Stimulated activated CD8-positive, alpha-beta memory T cell treated with anti-CD3 and anti-CD28 coated beads, Interleukin-15, amount 100 ng/mL, for 4 hours (primary cell): ENCODE measurements around the gene PNMT.

ENCODE experiments used
- DNase-seq, 2 donors: peaks; one replicate each; pipeline ENCODE4 v3.0.0-alpha.2; 2020; ENCODE audit warnings: low read depth in 2 of 2

The PNMT gene

DNA sequence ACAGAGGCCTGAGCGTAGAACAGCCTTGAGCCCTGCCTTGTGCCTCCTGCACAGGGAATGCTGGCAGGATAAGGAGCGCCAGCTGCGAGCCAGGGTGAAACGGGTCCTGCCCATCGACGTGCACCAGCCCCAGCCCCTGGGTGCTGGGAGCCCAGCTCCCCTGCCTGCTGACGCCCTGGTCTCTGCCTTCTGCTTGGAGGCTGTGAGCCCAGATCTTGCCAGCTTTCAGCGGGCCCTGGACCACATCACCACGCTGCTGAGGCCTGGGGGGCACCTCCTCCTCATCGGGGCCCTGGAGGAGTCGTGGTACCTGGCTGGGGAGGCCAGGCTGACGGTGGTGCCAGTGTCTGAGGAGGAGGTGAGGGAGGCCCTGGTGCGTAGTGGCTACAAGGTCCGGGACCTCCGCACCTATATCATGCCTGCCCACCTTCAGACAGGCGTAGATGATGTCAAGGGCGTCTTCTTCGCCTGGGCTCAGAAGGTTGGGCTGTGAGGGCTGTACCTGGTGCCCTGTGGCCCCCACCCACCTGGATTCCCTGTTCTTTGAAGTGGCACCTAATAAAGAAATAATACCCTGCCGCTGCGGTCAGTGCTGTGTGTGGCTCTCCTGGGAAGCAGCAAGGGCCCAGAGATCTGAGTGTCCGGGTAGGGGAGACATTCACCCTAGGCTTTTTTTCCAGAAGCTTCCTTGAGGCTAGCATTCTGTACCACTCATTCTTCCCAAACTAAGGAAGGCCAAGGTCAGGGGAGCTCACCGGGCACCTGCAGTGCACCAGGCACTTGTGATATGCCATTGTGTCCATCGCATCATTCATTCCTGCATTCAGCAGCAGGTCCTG is 1.9 kb downstream of the PNMT start:
- DNase-seq: no peak

- DNase-seq: no peak
Observed at GRCh38 chr17:39670746-39671145, 2.5 kb downstream of the PNMT start.

DNA sequence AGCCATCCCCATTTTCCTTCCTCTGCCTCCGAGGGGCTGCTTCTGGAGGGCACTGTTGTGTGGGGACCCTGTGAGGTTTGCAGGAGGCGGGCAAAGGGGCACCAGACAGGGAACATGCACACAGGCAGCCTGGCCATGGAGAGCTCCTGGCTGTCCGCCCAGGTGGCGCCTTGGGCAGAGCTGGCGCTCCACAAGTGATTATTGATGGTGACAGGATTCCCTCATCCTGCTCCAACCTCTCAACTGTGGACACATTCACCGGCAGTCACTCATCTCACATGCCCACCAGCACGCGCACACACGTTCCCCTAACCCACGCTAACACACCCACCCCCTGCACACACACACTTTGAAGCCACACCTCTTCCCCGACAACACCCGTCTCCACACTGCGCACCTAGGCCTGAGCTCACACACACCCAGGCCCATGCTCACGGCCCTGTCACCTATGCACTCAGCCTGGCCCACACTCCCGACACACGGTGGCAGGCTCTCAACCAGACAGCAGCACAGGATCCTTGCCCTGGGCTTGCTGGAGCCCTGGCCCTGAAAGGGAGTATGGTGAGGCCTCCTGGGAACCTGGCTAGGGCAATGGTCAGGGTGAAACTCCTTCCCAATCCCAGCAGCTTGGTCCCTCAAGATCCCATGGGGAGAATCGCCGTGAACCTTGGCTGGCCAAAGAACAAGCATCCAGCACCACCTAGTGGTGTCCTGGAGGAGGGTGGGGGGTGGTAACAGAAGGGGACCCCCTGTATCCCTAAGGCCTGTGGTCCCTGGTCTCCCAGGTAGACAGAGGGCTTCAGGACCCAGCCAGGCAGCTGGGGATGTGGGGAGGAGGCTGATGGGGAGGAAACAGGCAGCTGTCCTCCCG is 3.6 kb downstream of the PNMT start:
- no peak for DNase-seq

DNA sequence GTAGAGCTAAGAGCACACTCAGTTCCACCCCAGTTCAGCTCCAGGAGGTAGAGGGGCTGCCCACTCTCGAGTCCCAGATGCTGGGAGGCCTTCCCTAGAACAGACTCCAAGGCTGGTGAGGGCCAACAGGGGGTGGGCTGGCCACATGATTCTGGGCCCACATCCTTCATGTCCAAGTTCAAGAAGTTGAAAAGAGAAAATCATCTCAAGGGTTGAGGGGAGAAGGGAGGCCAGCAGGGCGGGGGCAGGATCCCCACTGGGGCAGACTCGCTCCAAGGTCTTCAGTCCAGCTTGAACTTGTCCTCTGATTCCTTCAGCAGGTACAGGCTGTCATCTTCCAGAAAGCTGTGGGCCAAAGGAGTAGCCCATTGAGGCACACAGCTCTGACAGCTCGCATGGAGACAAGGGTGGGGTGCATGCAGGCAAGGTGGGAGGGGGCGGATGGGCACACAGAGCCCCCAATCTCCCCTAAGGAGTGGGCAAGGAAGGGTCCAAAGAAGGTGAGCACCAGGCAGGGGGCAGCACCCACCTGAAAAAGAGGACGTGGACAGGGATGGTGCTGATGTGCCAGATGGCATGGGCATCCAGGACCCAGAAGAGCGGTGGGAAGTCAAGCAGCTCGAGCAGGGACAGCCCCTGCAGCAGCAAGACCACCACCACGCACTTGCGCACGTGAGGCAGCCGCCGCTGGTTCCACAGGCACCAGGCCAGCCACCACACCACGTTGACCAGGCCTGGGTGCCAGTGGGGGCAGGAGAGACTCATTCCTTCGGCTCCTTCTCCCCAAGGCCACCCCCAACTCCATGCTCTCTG is 4.5 kb downstream of the PNMT start:
- DNase-seq: no peak

- no peak for DNase-seq
Observed at GRCh38 chr17:39673335-39674081, 5.3 kb downstream of the PNMT start.

GRCh38 chr17:39674179-39674578 is 5.9 kb downstream of the PNMT start:
- no peak for DNase-seq

DNA sequence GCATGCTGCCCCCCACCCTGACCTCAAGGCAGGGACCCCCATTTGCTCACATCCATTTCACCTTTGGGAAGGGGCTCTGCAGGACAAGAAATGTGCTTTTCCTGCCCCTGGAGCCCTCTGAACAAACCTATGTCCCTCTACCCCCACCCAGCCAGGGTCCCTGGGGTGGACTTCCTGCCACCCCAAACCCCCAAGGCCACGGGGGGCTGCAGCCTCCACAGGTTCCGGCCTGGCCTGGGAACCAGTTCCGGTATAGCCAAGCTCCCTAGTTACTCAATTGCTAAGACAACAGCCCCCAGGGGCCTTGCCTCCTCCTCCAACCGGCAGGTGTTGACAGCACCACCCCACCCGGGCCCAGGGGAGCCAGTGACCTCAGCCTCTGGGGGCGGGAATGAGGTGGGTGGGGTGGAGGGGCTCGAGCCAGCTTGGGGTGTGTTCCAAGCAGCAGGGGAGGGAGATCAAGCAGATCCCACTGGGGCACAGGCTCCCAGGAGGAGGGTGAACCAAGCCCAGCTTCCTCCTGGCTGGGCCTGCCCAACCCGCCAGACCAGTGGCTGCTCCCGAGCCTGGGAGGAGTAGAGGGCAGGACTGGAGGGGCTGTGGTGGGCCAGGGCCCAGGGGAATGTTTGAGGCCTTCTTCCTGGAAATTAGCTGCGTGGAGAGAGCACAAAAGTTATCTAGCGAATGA is 6.6 kb downstream of the PNMT start:
- no peak for DNase-seq

- DNase-seq: no peak
Observed at GRCh38 chr17:39675390-39676082, 7.3 kb downstream of the PNMT start.

DNA sequence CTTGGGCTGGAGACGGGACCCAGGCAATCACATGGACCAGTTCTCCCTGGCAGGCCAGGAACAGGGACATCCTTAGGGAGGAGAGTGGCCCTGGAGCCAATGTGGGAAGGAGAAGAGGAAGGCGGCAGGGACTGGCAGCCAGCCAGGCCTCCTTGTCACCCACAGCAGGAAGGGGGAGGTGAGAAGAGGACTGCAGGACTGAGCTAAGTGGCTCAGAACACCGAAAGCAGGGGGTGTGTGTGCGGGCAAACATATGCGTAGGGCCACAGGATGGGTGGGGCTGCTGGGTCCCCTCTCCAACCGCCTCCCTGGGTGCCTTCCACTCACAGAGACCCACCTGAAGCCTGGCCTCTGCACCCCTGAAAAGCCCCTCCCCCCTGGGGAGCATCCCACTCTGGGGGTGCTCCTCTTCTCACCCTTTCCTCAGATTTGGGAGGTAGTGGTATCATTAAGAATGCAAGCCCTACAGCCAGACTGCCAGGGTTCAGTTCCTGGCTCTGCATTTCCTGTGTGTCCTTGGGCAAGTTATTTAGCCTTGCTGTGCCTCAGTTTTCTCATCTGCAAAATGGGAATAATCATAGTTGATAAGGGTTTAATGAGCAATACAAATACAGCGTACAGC is 8.1 kb downstream of the PNMT start:
- peak in 1 of 2 donors; percentile 20 for DNase-seq

DNA sequence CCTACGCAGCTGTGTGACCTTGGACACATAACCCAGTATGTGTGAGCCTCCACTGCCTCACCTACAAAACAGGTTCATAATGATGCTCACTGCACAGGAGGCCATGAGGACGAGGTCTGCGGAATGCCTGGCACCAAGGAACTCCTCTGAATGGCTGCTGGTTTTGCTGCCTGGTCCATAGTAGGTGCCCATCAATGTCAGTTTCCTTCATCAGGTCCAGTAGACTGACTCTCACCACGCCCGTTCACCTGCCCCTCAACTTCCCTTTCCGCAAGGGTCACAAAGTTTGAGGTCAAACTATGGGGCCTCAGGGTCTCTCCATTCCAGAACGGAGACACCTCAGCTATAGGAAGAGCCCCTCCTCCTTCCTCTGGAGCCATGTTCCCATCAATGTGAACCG is 8.8 kb downstream of the PNMT start:
- DNase-seq: no peak

GRCh38 chr17:39677542-39678339 is 9.5 kb downstream of the PNMT start:
- DNase-seq: no peak

- no peak for DNase-seq
Observed at GRCh38 chr17:39678340-39679116, 10.3 kb downstream of the PNMT start.

DNA sequence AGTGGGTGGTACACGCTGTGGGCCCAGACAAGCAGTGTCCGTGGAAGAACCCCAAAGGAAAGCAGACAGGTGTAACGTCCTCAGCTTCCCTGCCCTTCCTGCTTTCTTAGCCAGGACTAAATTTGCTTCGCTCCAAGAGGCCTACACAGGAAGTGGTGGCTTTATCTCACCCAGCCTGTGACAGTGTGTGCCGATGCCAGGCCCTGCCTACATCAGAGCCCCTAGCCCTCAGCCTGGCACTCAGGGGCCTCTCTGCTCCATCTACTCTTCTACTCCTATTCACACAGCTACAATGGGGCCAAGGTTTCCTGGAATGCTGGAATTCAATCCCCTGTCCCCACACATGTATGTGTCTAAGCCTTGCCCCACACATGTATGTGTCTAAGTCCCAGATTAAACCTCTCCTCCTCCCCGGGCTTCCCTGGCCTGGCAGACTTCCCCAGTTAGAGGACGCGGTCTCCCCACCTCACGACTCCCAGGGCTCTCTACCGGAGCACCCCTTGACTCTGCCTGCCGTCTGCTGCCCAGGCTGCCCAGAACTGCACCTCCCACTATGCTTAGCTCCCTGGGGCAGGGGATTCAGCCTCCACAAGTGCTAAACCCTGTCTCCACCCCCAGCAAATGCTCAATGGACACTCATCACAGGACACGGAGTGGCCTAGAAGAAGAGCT is 11.4 kb downstream of the PNMT start:
- DNase-seq: peak in 1 of 2 donors; percentile 12

GRCh38 chr17:39683295-39683939 is 15.2 kb downstream of the PNMT start:
- no peak for DNase-seq

- no peak for DNase-seq
Observed at GRCh38 chr17:39684369-39685192, 16.3 kb downstream of the PNMT start.

DNA sequence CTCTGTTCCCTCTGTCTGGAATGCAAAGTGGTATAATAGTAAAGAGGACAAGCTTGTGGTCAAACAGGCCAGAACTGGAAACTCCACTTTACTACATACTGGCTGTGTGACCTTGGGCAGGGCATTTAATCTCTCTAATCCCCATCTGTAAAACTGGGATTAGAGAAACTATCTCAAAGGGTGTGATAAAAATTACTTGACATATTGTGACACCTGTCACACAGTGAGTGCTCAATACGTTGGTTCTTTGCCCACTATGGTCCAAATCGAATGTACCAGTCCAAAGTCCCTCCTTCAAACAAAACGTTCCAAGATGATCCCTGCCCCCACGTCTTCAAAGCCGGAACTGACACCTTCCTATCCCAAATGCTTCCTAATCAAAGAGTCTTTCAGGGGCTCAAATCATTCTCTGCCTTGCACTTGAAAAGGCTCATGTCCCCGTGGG is 18.9 kb downstream of the PNMT start:
- no peak for DNase-seq
